Thyroid gland (tissue), 4 donors: ENCODE measurements around the gene ANKRD13D. TPM values are rescaled to one million over a fixed set of nuclear protein-coding genes. Genes with fewer than 3 reads are reported as not detected.
A peak's percentile ranks its signal among the peaks of the same experiment; 100 is the strongest.

Experiments
- DNase-seq, 2 donors: peaks; one replicate each; pipeline ENCODE4 v3.0.0-alpha.2; 2019
- H3K27ac ChIP-seq, 3 donors: fragments of 200-600 bp; sonication (generic); 1 replicate in 2 of 3; 2 replicates in 1 of 3; pipeline ENCODE4 v1.5.1; 2016 to 2019; ENCODE audit warnings: mild to moderate bottlenecking in 1 of 3, moderate library complexity in 1 of 3
- H3K27me3 ChIP-seq: fragments of 200-600 bp; sonication (generic); one replicate; pipeline ENCODE4 v1.5.1; 2019
- H3K36me3 ChIP-seq, 2 donors: fragments of 200-600 bp; sonication (generic); one replicate each; pipeline ENCODE4 v1.5.1; 2016 to 2019
- H3K4me1 ChIP-seq, 2 donors: fragments of 200-600 bp; sonication (generic); one replicate each; pipeline ENCODE4 v1.5.1; 2017 to 2019
- H3K4me3 ChIP-seq, 3 donors: fragments of 200-600 bp; sonication (generic); replicated peaks in 1 of 3; 1 replicate in 2 of 3; 2 replicates in 1 of 3; pipeline ENCODE4 v1.5.1; 2016; ENCODE audit warnings: mild to moderate bottlenecking in 1 of 3
- H3K9me3 ChIP-seq: fragments of 200-600 bp; sonication (generic); one replicate; pipeline ENCODE4 v1.5.1; 2017
- POLR2A ChIP-seq, 2 donors: fragments of 450-650 bp; IDR thresholded peaks; one replicate each; pipeline ENCODE4 v1.6.1; 2017; ENCODE audit warnings: antibody characterized with exemption in 2 of 2, mild to moderate bottlenecking in 2 of 2, moderate library complexity in 1 of 2
- WGBS, 2 donors: methylation state at CpG; one replicate each; pipeline ENCODE4 v1.1.5; 2017; 5-methylcytosine and 5-hydroxymethylcytosine counted together
- intact Hi-C: fragments of 100-400 bp; cut with DNase I; formaldehyde crosslinking; loops from one replicate; pipeline ENCODE4 v1.15.1; 2023
- total RNA-seq, 4 donors: library from RNA; depleted of rRNA; stranded (reverse); fragments of >200 nt; gene quantifications; one replicate each; pipeline ENCODE4 v1.2.3, GENCODE V29; 2016
- TF ChIP-seq, protein P1 (sequence below), 6 experiments: fragments of 200-600 bp in 3 of 6; fragments of 450-650 bp in 3 of 6; sonication (generic) in 3 of 6; IDR thresholded peaks; one replicate each; pipeline ENCODE4 v1.5.1; 2016 to 2019; ENCODE audit warnings: antibody characterized with exemption in 6 of 6, mild to moderate bottlenecking in 2 of 6, inconsistent platforms in 1 of 6, moderate library complexity in 1 of 6

ANKRD13D gene
- total RNA-seq, 4 donors from 2014 or later = 27.9 to 36.8 (median 31.5) TPM

DNA sequence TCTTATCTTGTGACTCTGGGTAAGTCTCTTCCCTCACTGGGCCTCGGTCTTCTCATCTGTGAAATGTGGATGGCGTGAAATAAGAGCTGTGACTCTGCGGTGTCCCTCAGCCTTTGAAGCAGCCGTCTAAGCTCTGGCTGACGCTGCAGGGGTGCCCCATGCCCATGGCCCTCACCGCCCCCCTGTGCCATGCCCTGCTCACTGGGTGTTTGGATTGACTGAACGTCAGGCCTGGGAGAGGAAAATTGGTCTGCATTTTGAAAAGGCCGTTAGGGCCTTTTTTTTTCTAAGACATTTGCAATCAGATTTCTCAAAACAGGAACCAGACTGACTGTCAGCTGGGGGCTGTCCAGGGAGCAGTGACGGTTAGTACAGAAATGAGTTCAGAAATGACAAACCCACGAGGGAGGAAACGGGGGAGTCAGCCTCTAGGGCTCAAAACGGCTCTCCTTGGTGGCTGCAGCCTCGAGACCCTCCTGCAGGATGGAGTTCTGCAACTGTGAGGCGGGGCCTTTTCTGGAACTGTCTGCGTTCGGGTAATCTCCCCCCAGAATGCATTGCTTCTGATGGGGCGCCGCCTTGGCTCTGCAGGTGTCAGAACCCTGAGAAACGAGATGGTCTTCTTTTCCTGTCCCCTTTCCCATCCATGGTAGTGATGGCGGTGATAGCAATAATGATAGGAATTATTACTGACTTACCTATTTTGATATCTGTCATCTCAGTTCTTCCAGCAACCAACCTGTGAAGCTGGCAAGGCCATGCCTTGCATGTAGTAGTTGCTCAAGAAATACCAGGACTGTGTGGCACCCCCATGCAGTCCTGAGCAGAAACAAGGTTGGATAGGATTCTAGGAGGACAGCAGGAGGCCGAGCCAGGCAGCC is 20.8 kb upstream of the ANKRD13D start:
- peak overlapping the region; percentile 26 to 77 (median 72) for H3K27ac ChIP-seq
- H3K36me3 ChIP-seq = peaks cover 0 to 4% of the 10 kb centered on the region in 2 donors
- intact Hi-C loops = no loop called here
- WGBS, 2 donors = 67 to 76% methylated on average over 18 to 21 of the region's 21 CpGs
- no peaks in the 10 kb centered on the region for H3K9me3 ChIP-seq
- H3K4me1 ChIP-seq = peaks cover 24 to 64% of the 10 kb centered on the region in 2 donors
- H3K27me3 ChIP-seq = no peaks in the 10 kb centered on the region
- DNase-seq = no peak
- H3K4me3 ChIP-seq = no peak overlapping the region
- TF ChIP-seq, protein P1, sequence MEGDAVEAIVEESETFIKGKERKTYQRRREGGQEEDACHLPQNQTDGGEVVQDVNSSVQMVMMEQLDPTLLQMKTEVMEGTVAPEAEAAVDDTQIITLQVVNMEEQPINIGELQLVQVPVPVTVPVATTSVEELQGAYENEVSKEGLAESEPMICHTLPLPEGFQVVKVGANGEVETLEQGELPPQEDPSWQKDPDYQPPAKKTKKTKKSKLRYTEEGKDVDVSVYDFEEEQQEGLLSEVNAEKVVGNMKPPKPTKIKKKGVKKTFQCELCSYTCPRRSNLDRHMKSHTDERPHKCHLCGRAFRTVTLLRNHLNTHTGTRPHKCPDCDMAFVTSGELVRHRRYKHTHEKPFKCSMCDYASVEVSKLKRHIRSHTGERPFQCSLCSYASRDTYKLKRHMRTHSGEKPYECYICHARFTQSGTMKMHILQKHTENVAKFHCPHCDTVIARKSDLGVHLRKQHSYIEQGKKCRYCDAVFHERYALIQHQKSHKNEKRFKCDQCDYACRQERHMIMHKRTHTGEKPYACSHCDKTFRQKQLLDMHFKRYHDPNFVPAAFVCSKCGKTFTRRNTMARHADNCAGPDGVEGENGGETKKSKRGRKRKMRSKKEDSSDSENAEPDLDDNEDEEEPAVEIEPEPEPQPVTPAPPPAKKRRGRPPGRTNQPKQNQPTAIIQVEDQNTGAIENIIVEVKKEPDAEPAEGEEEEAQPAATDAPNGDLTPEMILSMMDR (IDR thresholded peaks at IDR 0.05) = no peak
- no peak for TF ChIP-seq POLR2A (IDR thresholded peaks at IDR 0.05)

DNA sequence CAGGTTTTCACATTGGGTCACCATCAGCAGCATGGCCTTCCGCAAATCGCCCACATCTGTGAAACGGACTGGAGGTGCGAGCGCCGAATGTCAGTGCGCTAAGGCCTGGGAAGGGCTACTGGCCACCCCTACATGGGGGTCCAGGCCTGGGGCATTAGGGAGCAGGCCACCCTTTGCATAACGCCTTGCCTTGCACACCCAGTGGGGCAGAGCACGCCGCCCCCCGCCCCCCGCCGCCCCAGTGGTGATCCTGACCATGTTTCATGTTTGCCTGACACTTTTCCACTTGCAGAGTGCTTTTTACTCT is 20.2 kb upstream of the ANKRD13D start:
- H3K4me3 ChIP-seq = no peak overlapping the region
- no peaks in the 10 kb centered on the region for H3K9me3 ChIP-seq
- DNase-seq = no peak
- 86 to 95% methylated on average over 12 to 13 of the region's 13 CpGs for WGBS, 2 donors
- H3K27me3 ChIP-seq = no peaks in the 10 kb centered on the region
- H3K4me1 ChIP-seq = peaks cover 30 to 70% of the 10 kb centered on the region in 2 donors
- TF ChIP-seq, protein P1 (IDR thresholded peaks at IDR 0.05) = no peak
- no peak for TF ChIP-seq POLR2A (IDR thresholded peaks at IDR 0.05)
- peaks cover 0 to 4% of the 10 kb centered on the region in 2 donors for H3K36me3 ChIP-seq
- no peak overlapping the region for H3K27ac ChIP-seq
- intact Hi-C loops = no loop called here

- Histone ChIP-seq H3K27ac (peak overlapping the region in 2 of 3 donors; percentile 45 to 54), H3K9me3 (no peaks in the 10 kb centered on the region), H3K27me3 (no peaks in the 10 kb centered on the region), H3K36me3 (peaks cover 0 to 4% of the 10 kb centered on the region in 2 donors), H3K4me3 (no peak overlapping the region), H3K4me1 (peaks cover 37 to 77% of the 10 kb centered on the region in 2 donors)
- WGBS, 2 donors = 32 to 48% methylated on average over 10 of the region's 15 CpGs
- intact Hi-C loops = no loop called here
- TF ChIP-seq, protein P1 (IDR thresholded peaks at IDR 0.05) = no peak
- no peak for TF ChIP-seq POLR2A (IDR thresholded peaks at IDR 0.05)
- DNase-seq = no peak
These were observed 19.5 kb upstream of the ANKRD13D start for GRCh38 chr11:67269401-67270255.

DNA sequence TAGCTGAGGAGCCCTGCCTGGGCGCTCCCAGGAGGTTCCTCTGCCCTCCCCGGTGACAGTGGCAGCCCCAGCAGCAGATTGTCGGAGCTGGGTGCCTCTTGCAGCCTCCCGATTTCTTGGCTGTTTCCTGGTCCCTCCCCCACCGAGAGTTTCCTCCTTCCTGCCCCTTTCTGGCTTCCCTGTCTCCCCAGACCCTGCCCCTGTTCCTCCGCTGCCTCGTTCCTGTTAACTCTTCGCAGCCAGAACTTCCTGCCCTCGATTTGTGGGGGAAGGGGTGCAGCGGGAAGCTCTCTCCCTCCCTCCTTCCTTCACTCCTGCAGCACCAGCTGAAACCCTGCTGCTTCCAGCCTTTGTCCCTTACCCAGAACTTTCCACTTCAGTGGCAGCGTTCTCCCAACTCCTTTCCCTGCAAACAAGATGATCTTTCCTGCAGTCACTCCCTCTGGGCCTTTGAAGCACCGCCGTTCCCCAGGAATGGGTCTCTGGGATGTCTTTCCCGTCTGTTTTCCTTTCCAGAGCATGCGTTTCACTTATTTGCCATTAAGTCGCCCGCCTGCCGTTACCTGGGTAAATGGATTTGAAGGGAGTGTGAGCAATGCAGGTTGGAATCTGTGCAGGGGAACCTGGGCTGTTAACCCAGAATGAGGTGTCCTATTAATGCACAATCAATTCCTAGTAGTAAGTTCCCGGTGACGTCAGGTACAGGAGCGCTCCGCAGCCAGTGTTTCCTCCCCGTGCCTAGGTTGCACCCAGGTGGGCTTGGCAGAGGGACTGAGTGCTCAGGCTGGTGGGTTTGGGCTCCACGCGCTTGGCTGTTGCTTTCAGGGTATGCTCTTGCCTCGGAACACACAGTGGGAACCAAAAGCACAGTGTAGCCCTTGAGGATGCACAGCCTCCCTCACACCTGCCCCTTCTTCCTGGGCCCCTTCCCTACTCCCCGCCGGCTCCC is 18.6 kb upstream of the ANKRD13D start:
- peak in 1 of 2 donors; percentile 1 for DNase-seq
- 59 to 60% methylated on average over 28 of the region's 28 CpGs for WGBS, 2 donors
- intact Hi-C loops = no loop called here

More for the DNA sequence above, 18.6 kb upstream of the ANKRD13D start:
- Histone ChIP-seq H3K9me3 (no peaks in the 10 kb centered on the region), H3K27me3 (no peaks in the 10 kb centered on the region), H3K4me3 (no peak overlapping the region), H3K4me1 (peaks cover 38 to 83% of the 10 kb centered on the region in 2 donors), H3K27ac (peak overlapping the region in 2 of 3 donors; percentile 45 to 54), H3K36me3 (peaks cover 0 to 4% of the 10 kb centered on the region in 2 donors)
- TF ChIP-seq, protein P1 (IDR thresholded peaks at IDR 0.05) = no peak
- no peak for TF ChIP-seq POLR2A (IDR thresholded peaks at IDR 0.05)
